GM20431 (cell line): ENCODE measurements around the gene CSF1R.

Source experiments
- in situ Hi-C: fragments of 300-500 bp; cut with MseI, MboI; formaldehyde crosslinking; loops from one replicate; pipeline ENCODE4 v1.15.0; 2020; ENCODE audit warnings: low sequenced_read_pairs; ENCODE audit not compliant: unreplicated experiment

Gene CSF1R

DNA sequence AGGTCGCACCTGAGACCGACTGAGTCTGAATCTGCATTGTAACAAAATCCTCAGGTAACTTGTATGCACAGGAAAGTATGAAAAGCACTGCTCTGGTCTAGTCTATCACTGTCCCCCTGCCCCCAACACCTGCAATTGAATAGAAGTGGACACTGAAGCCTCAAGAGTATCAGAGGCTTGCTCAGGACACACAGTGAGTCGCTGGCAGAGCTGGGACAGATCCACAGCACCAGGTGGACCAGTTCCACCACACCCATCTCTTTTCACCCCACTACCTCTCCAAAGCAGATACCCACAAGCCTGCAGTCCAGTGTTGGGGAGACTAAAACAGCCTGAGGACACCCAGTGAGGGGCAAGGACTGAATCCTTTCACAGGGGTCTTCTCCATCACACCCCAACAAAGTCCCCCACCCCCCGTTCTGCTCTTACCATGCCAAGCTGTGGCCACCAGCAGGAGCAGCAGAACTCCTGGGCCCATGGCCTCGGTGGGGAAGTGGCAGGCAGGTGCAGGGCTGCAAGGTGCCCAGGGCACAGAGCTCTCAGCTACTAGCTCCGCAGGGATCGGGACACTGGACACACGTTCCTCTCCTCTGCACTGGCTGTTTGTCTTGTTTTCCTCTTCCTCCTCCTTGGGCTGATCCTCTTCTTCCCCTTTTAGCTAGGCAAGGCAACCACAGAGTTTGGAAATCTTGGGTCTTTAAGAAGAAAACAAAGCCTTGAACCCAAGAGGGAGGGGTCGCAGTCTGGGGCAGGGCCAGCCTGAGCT is at the start of gene CSF1R:
Gene CSF1R, minus strand, starts transcription at position 605 of the 766 bp plus-strand sequence. Its CDS starts 127 bp downstream, at position 478.
- in situ Hi-C loops: no loop called here

DNA sequence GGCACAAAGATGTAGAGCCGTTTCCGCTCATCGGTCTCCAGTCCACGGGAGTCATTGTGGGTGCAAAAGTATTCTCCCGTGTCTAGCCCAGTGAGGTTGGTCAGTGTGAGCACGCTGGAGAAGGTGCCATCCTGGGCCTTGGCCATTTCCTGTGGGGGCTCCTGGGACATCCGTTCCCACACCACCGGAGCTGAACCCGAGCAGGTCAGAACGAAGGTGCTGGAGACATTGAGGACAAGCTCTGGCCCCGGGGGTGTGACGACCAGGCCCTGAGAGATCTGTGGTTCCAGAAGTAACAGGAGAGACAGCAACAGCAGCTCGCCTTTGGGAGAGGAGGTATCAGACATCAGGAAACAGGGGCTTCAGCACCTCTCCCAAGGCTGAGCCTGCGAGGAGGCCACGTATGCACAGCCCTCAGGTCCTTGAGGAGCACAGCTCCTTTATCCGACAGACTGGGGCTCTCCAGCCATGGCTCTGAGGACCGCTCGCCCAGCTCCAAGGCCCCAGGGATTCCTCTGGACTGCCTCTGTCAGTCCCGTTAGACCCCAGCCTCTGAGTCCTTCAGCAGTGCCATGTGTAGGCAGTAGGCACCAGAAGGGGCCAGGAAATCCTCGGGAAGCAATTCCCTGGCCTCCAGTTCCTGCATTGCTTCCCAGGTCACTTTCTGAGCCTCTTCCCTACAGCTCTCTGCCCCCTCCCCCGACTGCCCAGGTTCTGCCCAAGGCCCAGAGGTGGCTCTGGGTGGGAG is 49.4 kb upstream of the CSF1R start:
- in situ Hi-C loops: no loop called here

- in situ Hi-C loops: no loop called here
Measured at GRCh38 chr5:150134198-150134588, 47.8 kb upstream of the CSF1R start.

- in situ Hi-C loops: no loop called here
Measured at GRCh38 chr5:150133581-150134197, 47.3 kb upstream of the CSF1R start.

DNA sequence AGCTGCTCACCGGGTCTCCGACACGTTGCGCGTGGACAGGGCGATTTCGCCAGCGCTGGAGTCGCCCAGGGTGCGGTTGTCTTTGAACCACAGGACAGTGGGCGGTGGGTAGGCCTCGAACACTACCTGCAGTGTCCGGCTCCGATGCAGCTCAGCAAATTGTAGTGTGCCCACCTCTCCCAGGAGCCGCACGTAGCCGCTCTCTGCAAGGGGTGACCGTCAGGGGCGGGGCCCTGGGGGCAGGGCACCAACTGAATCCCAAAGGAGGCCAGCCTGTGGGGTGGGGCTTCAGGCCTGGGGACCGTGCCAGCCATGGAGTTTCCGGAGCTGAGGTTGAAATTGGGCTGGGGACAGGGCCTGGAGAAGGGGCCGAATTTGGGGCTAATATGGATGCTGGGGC is 46.4 kb upstream of the CSF1R start:
- in situ Hi-C loops: no loop called here

DNA sequence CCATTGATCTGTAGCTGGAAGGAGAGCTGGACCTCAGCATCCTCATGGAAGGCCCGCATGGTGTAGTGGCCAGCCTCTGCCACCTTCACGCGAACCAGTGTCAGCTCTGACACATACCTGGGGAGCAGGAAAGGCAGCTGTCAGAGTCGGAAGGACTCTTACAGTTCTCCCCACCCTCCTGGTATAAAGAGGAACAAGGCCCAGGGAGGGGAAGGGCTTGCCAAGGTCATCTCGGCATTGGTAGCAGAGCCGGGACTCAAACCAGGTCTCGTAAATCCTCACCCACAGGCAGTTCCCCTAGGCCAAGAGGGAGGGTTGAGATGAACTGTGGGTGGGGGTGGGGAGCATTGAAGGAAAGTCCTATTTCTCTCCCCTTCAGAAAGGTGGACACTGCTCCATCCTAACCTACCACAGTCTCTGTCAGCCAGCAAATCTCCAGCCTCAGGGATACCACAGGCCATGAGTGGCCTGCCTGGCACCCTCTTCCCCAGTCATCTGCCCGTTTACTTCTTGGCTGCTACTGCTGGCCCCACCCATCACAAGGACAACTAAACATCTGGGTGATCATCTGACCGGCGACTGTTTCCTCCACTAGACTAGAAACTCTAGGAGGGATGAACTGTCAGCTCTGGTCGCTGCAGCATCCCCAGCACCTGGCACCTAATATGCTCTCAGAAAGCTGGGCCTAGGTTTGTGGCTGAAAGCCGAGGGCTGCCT is 45.8 kb upstream of the CSF1R start:
- in situ Hi-C loops: no loop called here

- in situ Hi-C loops: no loop called here
Measured at GRCh38 chr5:150131461-150131860, 45.1 kb upstream of the CSF1R start.

- in situ Hi-C loops: no loop called here
Measured at GRCh38 chr5:150130493-150130922, 44.2 kb upstream of the CSF1R start.

DNA sequence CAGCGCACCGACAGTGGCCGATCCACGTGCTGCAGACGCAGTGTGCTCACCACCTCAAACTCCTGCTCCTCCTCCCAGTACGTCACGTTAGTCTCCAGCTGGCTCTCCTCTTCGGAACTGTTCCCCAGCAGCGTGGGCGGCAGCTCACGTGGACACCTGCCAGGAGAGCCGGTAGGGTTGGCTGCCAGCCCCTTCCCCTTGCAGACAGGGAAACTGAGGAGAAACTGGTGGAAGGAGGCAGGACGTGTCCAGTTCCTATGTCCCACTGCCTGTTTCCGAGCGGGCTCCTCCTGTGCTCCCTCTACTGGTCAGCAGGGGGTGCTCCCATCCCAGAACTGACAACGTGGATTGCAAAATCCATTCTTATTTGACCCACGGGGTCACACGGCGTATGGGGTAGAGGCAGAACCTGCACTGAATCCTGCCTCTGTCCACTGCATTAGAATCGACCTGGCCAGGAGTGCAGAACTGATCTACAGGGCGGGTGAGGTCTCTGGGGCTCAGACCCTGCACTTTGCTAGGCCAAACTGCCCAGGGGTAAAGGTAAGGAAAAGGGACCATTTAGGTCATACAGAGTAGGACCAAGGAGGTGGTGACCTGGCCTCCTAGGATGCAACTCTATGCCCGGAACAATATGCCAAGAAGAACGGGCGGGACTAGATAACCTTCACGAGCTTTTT is 43.6 kb upstream of the CSF1R start:
- in situ Hi-C loops: loop anchor here (10.0 kb wide), 1 partner anchor 55 kb away; no protein-coding TSS in a partner anchor

DNA sequence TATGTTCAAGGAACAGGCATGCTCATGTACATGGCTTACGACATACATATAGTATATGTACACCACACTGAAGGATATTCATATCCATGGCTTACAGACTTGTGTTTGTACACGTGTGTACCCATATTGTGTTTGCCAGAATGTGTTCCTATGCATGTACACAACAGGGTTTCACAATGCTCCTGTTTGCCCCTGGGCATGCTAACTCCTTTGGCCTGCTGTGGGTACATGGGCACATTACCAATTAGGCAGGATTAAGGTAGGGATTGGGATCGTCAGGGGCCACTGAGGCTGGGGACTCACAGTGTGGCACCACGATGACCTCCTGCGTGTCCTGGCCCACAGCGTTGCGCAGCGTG is 43.1 kb upstream of the CSF1R start:
- in situ Hi-C loops: loop anchor here (10.0 kb wide), 1 partner anchor 55 kb away; no protein-coding TSS in a partner anchor

GRCh38 chr5:150126921-150127265 is 40.5 kb upstream of the CSF1R start:
- in situ Hi-C loops: loop anchor here (10.0 kb wide), 1 partner anchor 52 kb away; no protein-coding TSS in a partner anchor

DNA sequence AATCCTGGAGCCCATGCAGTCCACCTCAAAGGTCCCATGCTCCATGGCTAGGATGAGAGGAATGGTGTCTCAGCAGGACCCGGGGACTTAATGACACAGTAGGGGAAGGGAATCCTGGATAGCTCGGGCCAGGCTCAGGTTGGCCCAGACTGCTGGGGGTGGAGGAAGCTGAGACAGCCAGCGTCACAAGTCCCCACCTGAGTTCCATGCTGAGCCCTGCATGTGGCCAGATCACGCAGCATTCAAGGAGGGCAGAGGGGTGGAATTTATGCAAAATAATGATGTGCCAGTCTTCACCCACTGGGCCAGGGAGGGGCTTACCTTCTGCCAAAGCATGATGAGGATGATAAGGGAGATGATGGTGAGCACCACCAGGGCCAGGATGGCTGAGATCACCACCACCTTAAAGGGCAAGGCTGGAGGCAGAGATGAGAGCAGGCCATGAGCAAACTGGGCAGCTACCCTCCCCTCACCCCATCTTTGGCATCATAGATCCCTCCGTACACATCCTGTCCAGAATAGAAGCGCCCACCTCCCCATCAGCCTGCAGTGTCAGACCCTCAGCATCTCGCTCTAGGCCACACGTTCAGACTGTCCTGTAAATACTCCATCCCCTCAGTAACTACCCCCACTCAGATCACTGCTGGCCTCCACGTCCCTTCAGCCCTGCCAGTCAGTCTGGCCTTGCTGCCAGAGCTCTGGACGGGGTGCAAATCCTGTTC is 40.0 kb upstream of the CSF1R start:
- in situ Hi-C loops: loop anchor here (10.0 kb wide), 1 partner anchor 52 kb away; no protein-coding TSS in a partner anchor

- in situ Hi-C loops: loop anchor here (10.0 kb wide), 1 partner anchor 51 kb away; no protein-coding TSS in a partner anchor
Measured at GRCh38 chr5:150125334-150125733, 39.0 kb upstream of the CSF1R start.

DNA sequence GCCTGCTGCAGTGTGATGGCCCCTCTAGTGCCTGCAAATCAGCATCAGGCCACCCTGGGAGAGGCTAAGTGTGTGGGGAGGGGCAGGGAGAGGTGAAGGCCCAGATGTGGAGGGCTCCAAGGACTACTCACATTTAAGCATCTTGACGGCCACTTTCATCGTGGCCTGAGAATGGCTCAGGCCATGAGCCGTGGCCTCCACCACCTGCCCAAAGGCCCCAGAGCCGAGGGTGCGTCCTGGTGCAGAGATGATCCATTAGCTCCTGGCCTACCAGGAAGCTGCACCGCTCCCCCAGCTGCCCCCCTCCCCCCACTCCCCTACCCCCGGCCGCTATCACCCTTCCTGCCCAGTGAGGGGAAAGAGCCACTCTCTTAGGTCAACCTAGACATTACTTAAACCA is 38.2 kb upstream of the CSF1R start:
- in situ Hi-C loops: loop anchor here (10.0 kb wide), 1 partner anchor 50 kb away; no protein-coding TSS in a partner anchor

- in situ Hi-C loops: loop anchor here (10.0 kb wide), 1 partner anchor 49 kb away; no protein-coding TSS in a partner anchor
Measured at GRCh38 chr5:150124111-150124557, 37.8 kb upstream of the CSF1R start.

GRCh38 chr5:150123542-150123941 is 37.2 kb upstream of the CSF1R start:
- in situ Hi-C loops: loop anchor here (10.0 kb wide), 1 partner anchor 49 kb away; no protein-coding TSS in a partner anchor

GRCh38 chr5:150122536-150123481 is 36.5 kb upstream of the CSF1R start:
- in situ Hi-C loops: loop anchor here (10.0 kb wide), 1 partner anchor 48 kb away; no protein-coding TSS in a partner anchor

- in situ Hi-C loops: loop anchor here (10.0 kb wide), 1 partner anchor 47 kb away; no protein-coding TSS in a partner anchor
Measured at GRCh38 chr5:150122158-150122510, 35.8 kb upstream of the CSF1R start.
